AG10803 (cell line): ENCODE results near the gene ARTN.

ENCODE experiments used
- DNase-seq: peaks from one replicate; pipeline ENCODE4 v3.0.0; 2010; ENCODE audit warnings: low read depth
- H3K4me3 ChIP-seq: 2 replicates; pipeline ENCODE4 v1.5.1; 2011; ENCODE audit warnings: mild to moderate bottlenecking, low read length, control low read depth
- CTCF ChIP-seq: conservative IDR thresholded peaks from 2 replicates; pipeline ENCODE4 v1.5.1; 2011; ENCODE audit warnings: mild to moderate bottlenecking, low read length, control low read depth, inconsistent platforms

Gene ARTN

GRCh38 chr1:43938892-43939587 lies 5.4 kb downstream of the ARTN start:
- TF ChIP-seq CTCF: no peak
- no peak overlapping the region for H3K4me3 ChIP-seq
- DNase-seq: no peak

- H3K4me3 ChIP-seq: no peak overlapping the region
- TF ChIP-seq CTCF: no peak
These were observed 8.8 kb downstream of the ARTN start for GRCh38 chr1:43942411-43942810.

GRCh38 chr1:43944860-43945259 lies 11.3 kb downstream of the ARTN start:
- no peak for TF ChIP-seq CTCF
- no peak for DNase-seq
- H3K4me3 ChIP-seq: no peak overlapping the region

More at GRCh38 chr1:43942411-43942810, 8.8 kb downstream of the ARTN start:
- DNase-seq: no peak

GRCh38 chr1:43945674-43946235 lies 12.2 kb downstream of the ARTN start:
- DNase-seq: no peak
- H3K4me3 ChIP-seq: peak overlapping the region; percentile 98
- TF ChIP-seq CTCF: no peak

- TF ChIP-seq CTCF: peak; percentile 50
- DNase-seq: peak; percentile 92
- peak within 1 kb of the TSS; percentile 98 for H3K4me3 ChIP-seq
These were observed 12.8 kb downstream of the ARTN start, which contains the start of gene IPO13 for GRCh38 chr1:43946236-43947060. IPO13 (plus strand) TSS chr1:43946950; CDS start chr1:43947601, 651 bp downstream.

GRCh38 chr1:43947061-43947873 lies 13.7 kb downstream of the ARTN start:
- no peak for TF ChIP-seq CTCF
- DNase-seq: no peak

More at GRCh38 chr1:43947061-43947873, 13.7 kb downstream of the ARTN start:
- peak overlapping the region; percentile 98 for H3K4me3 ChIP-seq
